Duodenal mucosa (tissue), 2 donors: Measurements from ENCODE around the gene ZNF724.

Experiments used
- H3K27ac ChIP-seq: one replicate; pipeline ENCODE4 v1.7.0; 2013; ENCODE audit warnings: low read depth, low read length
- H3K27me3 ChIP-seq, 2 donors: one replicate each; pipeline ENCODE4 v1.7.0; 2013; ENCODE audit warnings: low read length in 2 of 2, control low read depth in 1 of 2; ENCODE audit not compliant: insufficient read depth in 2 of 2, control insufficient read depth in 1 of 2
- H3K36me3 ChIP-seq, 2 donors: one replicate each; pipeline ENCODE4 v1.7.0; 2013; ENCODE audit warnings: low read length in 2 of 2, control low read depth in 1 of 2; ENCODE audit not compliant: insufficient read depth in 2 of 2, control insufficient read depth in 1 of 2
- H3K4me1 ChIP-seq, 2 donors: one replicate each; pipeline ENCODE4 v1.7.0; 2013; ENCODE audit warnings: low read length in 2 of 2, control low read depth in 1 of 2; ENCODE audit not compliant: insufficient read depth in 2 of 2, control insufficient read depth in 1 of 2
- H3K4me3 ChIP-seq, 2 donors: one replicate each; pipeline ENCODE4 v1.7.0; 2013; ENCODE audit warnings: low read length in 2 of 2, low read depth in 1 of 2
- H3K9ac ChIP-seq, 2 donors: one replicate each; pipeline ENCODE4 v1.7.0; 2013; ENCODE audit warnings: low read length in 2 of 2, low read depth in 1 of 2
- H3K9me3 ChIP-seq, 2 donors: one replicate each; pipeline ENCODE4 v1.7.0; 2013; ENCODE audit warnings: low read length in 2 of 2, control low read depth in 1 of 2; ENCODE audit not compliant: control insufficient read depth in 1 of 2

ZNF724 gene

DNA sequence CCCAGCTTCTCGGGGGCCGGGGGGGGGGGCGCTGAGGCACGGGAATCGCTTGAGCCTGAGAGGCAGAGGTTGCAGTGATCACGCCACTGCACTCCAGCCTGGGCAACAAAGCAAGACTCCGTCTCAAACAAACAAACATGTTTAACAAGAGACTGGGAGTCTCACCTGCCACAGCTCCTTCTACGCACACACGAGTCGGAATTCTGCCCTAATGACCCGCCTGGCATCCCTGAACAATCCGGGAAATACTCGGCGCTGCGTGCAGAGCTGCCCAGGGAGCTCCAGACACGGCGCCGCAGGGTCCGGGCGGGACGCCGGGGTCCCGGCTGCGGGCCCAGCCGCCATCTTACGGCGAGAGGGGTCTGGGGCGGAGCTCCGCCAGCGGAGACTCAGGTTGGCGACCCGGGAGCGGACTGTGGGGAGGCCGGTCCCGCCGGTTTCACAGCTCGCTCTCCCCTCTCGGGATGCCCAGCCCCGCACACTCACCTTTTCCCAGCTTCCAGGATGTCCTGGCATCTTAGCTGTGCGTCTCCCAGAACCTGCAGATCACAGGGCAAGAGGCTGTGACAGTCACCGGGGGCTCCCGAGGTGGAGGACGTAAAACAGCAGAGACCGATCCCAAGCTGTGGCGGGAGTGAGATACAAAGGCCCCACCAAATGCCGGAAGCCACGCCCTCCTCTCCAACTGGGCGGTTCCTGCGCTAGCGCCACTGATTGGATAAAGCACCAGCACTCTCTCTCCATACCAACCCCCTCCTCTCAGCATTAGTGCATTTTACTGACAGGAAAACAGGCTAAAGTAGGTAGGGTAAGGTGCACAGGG is 23.6 kb upstream of the ZNF724 start:
- peaks cover 0 to 7% of the 10 kb centered on the region in 2 donors for H3K4me1 ChIP-seq
- peak overlapping the region; percentile 71 for H3K27ac ChIP-seq
- no peaks in the 10 kb centered on the region for H3K27me3 ChIP-seq
- peak overlapping the region; percentile 67 to 84 for H3K9ac ChIP-seq
- H3K4me3 ChIP-seq: peak overlapping the region; percentile 79 to 98
- H3K9me3 ChIP-seq: no peaks in the 10 kb centered on the region
- H3K36me3 ChIP-seq: peaks cover 0 to 3% of the 10 kb centered on the region in 2 donors

DNA sequence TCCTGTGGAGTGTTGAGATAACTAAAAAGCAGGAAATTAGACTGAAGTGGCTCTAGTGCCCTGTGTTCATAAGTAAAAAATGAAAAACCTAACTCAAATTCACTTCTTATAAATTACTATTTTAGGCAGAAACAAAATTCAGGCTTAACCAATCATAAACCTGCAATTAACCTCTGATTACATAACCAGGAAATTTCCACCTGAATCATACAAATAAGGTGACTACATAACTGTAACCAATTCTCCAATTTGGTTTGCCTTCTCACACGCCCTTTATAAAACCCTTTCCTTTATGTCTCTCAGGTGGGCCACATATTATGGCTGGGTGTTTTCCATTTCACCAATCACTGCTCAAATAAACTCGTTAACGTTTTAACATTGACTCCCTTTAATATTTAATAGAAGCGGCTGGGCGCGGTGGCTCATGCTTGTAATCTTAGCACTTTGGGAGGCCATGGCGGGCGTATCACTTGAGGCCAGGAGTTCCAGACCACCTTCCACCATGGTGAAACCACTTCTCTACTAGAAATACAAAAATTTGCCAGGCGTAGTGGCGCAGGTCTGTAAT is 22.9 kb upstream of the ZNF724 start:
- H3K36me3 ChIP-seq: peaks cover 0 to 4% of the 10 kb centered on the region in 2 donors

DNA sequence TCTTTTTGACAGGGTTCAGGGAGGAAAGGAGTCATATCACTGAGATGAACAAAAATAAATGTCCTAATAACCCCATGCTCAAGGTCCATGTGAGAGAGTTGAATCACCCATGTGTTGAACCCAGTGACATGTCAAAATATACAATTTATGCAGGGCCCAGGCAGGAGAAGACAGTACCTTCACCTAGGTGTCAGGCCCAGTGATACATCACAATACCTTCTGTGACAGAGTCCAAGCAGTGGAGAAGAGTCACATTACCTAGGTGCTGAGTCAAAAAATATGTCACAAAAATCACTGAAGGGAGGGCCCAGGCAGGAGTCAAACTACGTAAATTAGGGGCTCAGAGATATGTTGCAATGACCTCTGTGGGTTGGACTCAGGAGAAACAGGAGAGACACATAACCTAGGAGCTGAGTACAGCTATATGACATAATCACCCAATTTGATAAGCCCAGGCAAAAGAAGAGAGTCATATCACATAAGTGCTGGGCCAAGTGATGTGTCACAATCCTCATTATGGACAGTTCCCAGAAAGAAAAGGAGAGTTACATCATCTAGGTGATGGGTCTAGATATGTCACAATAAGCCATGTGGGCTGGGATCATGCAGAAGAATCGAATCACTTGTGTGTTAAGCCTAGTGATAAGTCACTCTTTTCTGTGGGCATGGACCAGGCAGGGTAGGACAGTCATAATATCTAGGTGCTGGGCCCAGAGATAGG is 13.8 kb upstream of the ZNF724 start:
- H3K27ac ChIP-seq: no peak overlapping the region
- no peaks in the 10 kb centered on the region for H3K27me3 ChIP-seq
- H3K36me3 ChIP-seq: peaks cover 15 to 32% of the 10 kb centered on the region in 2 donors

More for the DNA sequence above, 22.9 kb upstream of the ZNF724 start:
- Histone ChIP-seq H3K4me1 (peaks cover 0 to 7% of the 10 kb centered on the region in 2 donors), H3K9ac (peak overlapping the region; percentile 67 to 84), H3K4me3 (peak overlapping the region; percentile 79 to 98), H3K9me3 (no peaks in the 10 kb centered on the region), H3K27ac (peak overlapping the region; percentile 71), H3K27me3 (no peaks in the 10 kb centered on the region)

DNA sequence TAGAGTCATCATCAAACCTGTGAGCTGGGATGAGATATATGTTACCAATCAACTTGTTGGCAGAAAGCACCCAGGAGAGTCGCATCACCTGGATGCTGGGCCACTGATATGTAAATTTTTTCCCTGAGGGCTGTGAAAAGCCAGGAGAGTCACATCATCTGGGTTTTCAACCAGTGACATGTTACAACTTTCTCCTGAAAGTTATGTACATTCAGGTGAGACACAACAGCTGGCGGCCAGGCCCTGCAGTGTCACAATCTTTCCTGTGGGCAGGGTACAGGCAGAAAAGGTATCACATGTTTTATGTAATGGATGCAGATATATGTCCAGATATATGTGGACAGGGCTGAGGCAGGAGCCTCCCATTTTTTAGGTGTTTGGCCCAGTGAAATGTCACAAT is 13.2 kb upstream of the ZNF724 start:
- Histone ChIP-seq H3K4me3 (no peak overlapping the region), H3K36me3 (peaks cover 18 to 38% of the 10 kb centered on the region in 2 donors), H3K9me3 (peaks cover 0 to 7% of the 10 kb centered on the region in 2 donors), H3K4me1 (no peaks in the 10 kb centered on the region), H3K27me3 (no peaks in the 10 kb centered on the region), H3K9ac (no peak overlapping the region), H3K27ac (no peak overlapping the region)

More for the DNA sequence above, 13.8 kb upstream of the ZNF724 start:
- H3K4me3 ChIP-seq: no peak overlapping the region
- no peaks in the 10 kb centered on the region for H3K4me1 ChIP-seq
- H3K9ac ChIP-seq: no peak overlapping the region
- H3K9me3 ChIP-seq: peaks cover 0 to 3% of the 10 kb centered on the region in 2 donors

DNA sequence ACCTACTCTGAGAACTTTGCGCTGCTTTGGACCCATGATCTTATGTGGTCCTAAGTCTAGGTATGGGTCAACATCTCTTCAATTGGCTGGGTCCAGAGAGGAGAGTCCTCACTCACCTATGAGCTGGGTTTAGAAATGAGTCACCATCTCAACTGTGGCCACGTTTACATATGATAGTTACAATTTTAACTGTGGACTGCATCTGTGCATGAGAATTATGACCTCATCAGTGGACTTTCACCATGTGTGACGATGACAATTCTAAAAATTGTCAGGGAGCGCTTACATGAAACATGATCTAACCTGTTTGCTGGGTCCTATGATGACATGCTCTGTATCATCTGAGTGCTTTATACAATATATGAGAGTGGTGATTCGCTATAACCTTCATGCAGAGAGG is 12.7 kb upstream of the ZNF724 start:
- H3K9me3 ChIP-seq: peaks cover 0 to 7% of the 10 kb centered on the region in 2 donors
- no peaks in the 10 kb centered on the region for H3K4me1 ChIP-seq
- H3K36me3 ChIP-seq: peaks cover 18 to 35% of the 10 kb centered on the region in 2 donors
- H3K4me3 ChIP-seq: no peak overlapping the region
- no peak overlapping the region for H3K27ac ChIP-seq
- H3K9ac ChIP-seq: no peak overlapping the region
- H3K27me3 ChIP-seq: no peaks in the 10 kb centered on the region

DNA sequence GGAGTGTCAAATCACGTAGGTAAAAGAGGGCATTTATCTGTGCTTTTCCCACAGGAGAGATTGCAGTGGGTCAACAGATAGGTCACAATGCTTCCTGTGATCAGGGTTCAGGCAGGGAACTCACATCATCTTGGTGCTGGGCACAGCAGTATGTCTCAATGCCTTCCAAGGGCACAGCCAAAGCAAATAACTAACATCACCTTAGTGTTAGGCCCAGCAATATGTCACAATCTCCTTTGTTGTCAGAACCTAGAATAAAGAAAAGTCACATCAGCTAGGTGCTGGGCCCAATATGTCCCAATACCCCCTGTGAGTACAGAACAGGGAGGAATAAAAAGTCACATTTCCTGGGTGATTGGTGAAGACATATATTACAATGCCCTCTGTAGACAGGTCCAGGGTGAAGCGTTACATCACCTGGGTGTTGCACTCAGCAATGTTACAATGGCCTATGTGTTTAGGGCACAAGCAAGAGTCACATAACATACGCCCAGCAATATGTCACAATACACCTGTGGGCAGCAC is 11.4 kb upstream of the ZNF724 start:
- Histone ChIP-seq H3K36me3 (peaks cover 18 to 29% of the 10 kb centered on the region in 2 donors), H3K4me3 (no peak overlapping the region), H3K27ac (no peak overlapping the region), H3K27me3 (no peaks in the 10 kb centered on the region), H3K9me3 (peaks cover 0 to 7% of the 10 kb centered on the region in 2 donors), H3K4me1 (no peaks in the 10 kb centered on the region), H3K9ac (no peak overlapping the region)

DNA sequence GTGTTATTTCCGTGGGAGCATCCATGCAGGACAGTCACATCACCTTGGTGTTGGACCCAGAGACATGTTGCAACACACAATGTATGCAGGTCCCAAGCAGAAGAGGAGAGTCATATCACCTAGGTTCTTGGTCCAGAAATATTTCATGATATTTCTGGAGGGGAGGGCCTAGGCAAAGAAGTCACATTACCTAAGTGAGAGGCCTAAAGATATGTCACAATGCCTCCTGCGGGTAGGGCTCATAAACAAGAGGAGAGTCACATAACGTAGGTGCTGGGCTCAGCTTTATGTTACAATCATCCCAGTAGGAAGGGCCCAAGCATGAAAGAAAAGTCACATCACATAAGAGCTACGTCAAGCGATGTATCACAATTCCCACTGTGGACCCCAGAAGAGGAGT is 10.8 kb upstream of the ZNF724 start:
- H3K4me3 ChIP-seq: no peak overlapping the region
- no peak overlapping the region for H3K27ac ChIP-seq
- no peaks in the 10 kb centered on the region for H3K27me3 ChIP-seq
- peaks cover 18 to 29% of the 10 kb centered on the region in 2 donors for H3K36me3 ChIP-seq
- H3K9ac ChIP-seq: no peak overlapping the region
- H3K9me3 ChIP-seq: peaks cover 0 to 7% of the 10 kb centered on the region in 2 donors
- H3K4me1 ChIP-seq: no peaks in the 10 kb centered on the region

DNA sequence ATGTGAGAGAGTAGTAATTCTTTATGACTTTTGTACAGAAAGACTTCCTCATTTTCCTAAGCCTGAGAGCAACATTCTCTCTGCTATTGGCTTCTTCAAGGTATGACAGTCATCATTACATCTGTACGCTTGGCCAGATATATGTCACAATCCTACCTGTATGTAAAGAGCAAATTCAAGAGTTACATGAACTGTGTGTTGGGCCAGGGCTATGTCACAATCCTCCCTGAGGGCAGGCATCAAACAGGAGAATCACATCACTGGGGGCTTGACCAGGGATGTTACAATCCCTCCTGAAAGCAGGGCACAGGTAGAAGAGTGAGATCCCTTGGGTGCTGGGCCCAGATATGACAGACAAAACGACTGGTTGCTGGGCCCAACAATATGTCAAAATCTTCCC is 9.8 kb upstream of the ZNF724 start:
- Histone ChIP-seq H3K4me3 (no peak overlapping the region), H3K9me3 (peaks cover 0 to 7% of the 10 kb centered on the region in 2 donors), H3K4me1 (no peaks in the 10 kb centered on the region), H3K9ac (no peak overlapping the region), H3K27me3 (no peaks in the 10 kb centered on the region), H3K27ac (no peak overlapping the region), H3K36me3 (peaks cover 18 to 29% of the 10 kb centered on the region in 2 donors)

DNA sequence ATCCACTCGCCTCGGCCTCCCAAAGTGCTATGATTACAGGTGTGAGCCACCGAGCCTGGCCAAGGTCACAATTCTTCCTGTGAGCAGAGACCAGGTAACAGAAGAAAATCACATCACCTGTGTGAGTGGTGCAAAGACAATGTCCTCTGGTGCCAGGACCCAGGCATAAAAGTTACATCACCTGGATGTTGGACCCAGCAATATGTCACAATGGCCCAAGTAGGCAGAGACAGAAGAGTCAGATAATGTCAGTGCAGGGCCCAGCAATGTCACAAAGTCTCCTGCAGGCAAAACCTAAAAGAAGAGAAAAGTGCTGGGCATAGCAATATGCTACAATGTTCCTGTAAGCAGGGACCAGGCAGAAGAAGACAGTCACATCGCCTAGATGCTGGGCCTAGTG is 5.5 kb upstream of the ZNF724 start:
- no peak overlapping the region for H3K27ac ChIP-seq
- no peaks in the 10 kb centered on the region for H3K4me1 ChIP-seq
- peaks cover 12 to 22% of the 10 kb centered on the region in 2 donors for H3K36me3 ChIP-seq
- H3K9me3 ChIP-seq: peaks cover 0 to 7% of the 10 kb centered on the region in 2 donors
- no peak overlapping the region for H3K4me3 ChIP-seq
- H3K9ac ChIP-seq: no peak overlapping the region
- no peaks in the 10 kb centered on the region for H3K27me3 ChIP-seq
